ENCODE data around the gene NRG3.

DNA sequence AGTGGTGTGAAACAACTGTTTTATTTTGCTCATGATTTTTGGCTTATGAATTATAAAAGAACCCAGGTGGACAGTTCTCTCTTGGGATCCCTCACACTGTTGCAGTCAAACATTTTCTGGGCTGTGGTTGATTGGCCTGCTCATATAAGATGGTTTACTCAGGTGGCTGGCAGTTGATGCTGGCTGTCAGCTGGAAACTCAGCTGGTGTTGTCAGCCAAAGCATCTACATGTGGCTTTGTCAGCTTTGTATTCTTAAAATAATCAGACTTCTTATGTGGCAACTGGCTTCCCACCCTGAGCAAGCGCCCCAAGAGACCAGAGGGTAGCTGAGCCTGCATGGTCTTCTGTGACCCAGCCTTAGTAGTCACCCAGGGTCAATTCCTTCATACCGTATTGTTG lies 534.7 kb downstream of the NRG3 start:
- TF ChIP-seq CTCF (IDR thresholded peaks at IDR 0.05; ENCODE audit: low read depth, low read length, poor library complexity, severe bottlenecking): no peak
- no peak for TF ChIP-seq EZH2phosphoT487 (IDR thresholded peaks at IDR 0.05; ENCODE audit: borderline replicate concordance, low read length)

Data from DOHH2 (cell line).